K562 (cell line): ENCODE data around the gene FGF11. TPM values are rescaled to one million over a fixed set of nuclear protein-coding genes. Genes with fewer than 3 reads are reported as not detected.
A peak's percentile ranks its signal among the peaks of the same experiment; 100 is the strongest.

Source experiments
- CCNT2 ChIP-seq: IDR thresholded peaks from 2 replicates; pipeline ENCODE4 v1.6.1; 2011; ENCODE audit warnings: borderline replicate concordance, low read depth, mild to moderate bottlenecking, moderate library complexity, mixed read lengths, low read length; ENCODE audit not compliant: insufficient read length; ENCODE audit errors: extremely low read depth
- EHMT2 ChIP-seq: fragments of 450-650 bp; IDR thresholded peaks from 2 replicates; pipeline ENCODE4 v1.6.1; 2018; ENCODE audit warnings: antibody characterized with exemption
- FUS ChIP-seq: fragments of 200-400 bp; formaldehyde crosslinking; optimal IDR thresholded peaks from 2 replicates; pipeline ENCODE3; 2017; ENCODE audit warnings: low read depth, low read length
- HDAC8 ChIP-seq: fragments of 450-650 bp; IDR thresholded peaks from 2 replicates; pipeline ENCODE4 v1.6.1; 2016; ENCODE audit warnings: mild to moderate bottlenecking, missing genetic modification characterization, moderate library complexity, missing compliant biosample characterization
- HNRNPK ChIP-seq: fragments of 200-400 bp; formaldehyde crosslinking; IDR thresholded peaks from one replicate; pipeline ENCODE4 v1.6.1; 2018; ENCODE audit warnings: mild to moderate bottlenecking, low read depth, low read length; ENCODE audit not compliant: poor library complexity, severe bottlenecking
- MAFF ChIP-seq: IDR thresholded peaks from 2 replicates; pipeline ENCODE4 v1.6.1; 2012; ENCODE audit warnings: low read length, improper control_type of control experiment
- SRSF3 ChIP-seq: fragments of 200-400 bp; formaldehyde crosslinking; IDR thresholded peaks from 2 replicates; pipeline ENCODE4 v1.6.1; 2016; ENCODE audit warnings: mild to moderate bottlenecking, low read length, moderate library complexity; ENCODE audit not compliant: insufficient read depth
- YY1 ChIP-seq, 3 experiments: IDR thresholded peaks; 2 replicates each; pipeline ENCODE4 v1.6.1; 2011; ENCODE audit warnings: low read length in 2 of 3, mild to moderate bottlenecking in 2 of 3, moderate library complexity in 2 of 3, borderline replicate concordance in 1 of 3, control low read depth in 1 of 3, low read depth in 1 of 3; ENCODE audit not compliant: insufficient read depth in 3 of 3, insufficient replicate concordance in 2 of 3, control insufficient read depth in 1 of 3, insufficient read length in 1 of 3; ENCODE audit errors: extremely low read depth in 1 of 3
- polyA plus RNA-seq, 8 experiments: library from polyadenylated mRNA; depleted of rRNA in 4 of 8; stranded (reverse) in 5 of 8; unstranded in 3 of 8; fragments of >200 nt; fragmentation: Nextera tagmentation in 2 of 8; fragmentation: Illumina TruSeq in 1 of 8; extraction: Ambion mirVana in 2 of 8; extraction: Trizol in 1 of 8; gene quantifications; 2 replicates each; pipeline versions ENCODE4 v1.2.1 to v1.2.3, GENCODE V29; 2011 to 2014; ENCODE audit warnings: inconsistent platforms in 1 of 8, missing spikeins in 1 of 8
- total RNA-seq, 7 experiments: library from RNA; depleted of rRNA in 6 of 7; stranded (reverse); fragments of >200 nt in 6 of 7; fragmentation: Illumina TruSeq in 2 of 7; extraction: Trizol in 2 of 7; gene quantifications; 2 replicates each; pipeline versions ENCODE4 v1.2.1 to v1.2.3, GENCODE V29; 2011 to 2021; ENCODE audit warnings: low replicate concordance in 1 of 7
- TF ChIP-seq, protein P1 (sequence below): sonication (generic); formaldehyde crosslinking; IDR thresholded peaks from 2 replicates; pipeline ENCODE4 v1.8.0; 2023; ENCODE audit warnings: mild to moderate bottlenecking, missing genetic modification reagents
- TF ChIP-seq, protein P2 (sequence below): fragments of 250-450 bp; sonication (Bioruptor Pico); IDR thresholded peaks from 2 replicates; pipeline ENCODE4 v1.5.0; 2021; ENCODE audit warnings: mild to moderate bottlenecking, moderate library complexity
- TF ChIP-seq, protein P3 (sequence below): fragments of 250-450 bp; sonication (Bioruptor Pico); IDR thresholded peaks from 2 replicates; pipeline ENCODE4 v1.8.0; 2022; ENCODE audit warnings: inconsistent platforms
- TF ChIP-seq, protein P4 (sequence below): fragments of 250-450 bp; sonication (Bioruptor Pico); IDR thresholded peaks from 2 replicates; pipeline ENCODE4 v1.9.0; 2021; ENCODE audit warnings: mild to moderate bottlenecking, inconsistent platforms

Gene FGF11
- total and polyA plus RNA-seq, 9 of the 15 experiments (the other 6 are each of a cell fraction or from before 2014, with no cell fraction given), result 1.2 to 7.5 (median 3.0) TPM

DNA sequence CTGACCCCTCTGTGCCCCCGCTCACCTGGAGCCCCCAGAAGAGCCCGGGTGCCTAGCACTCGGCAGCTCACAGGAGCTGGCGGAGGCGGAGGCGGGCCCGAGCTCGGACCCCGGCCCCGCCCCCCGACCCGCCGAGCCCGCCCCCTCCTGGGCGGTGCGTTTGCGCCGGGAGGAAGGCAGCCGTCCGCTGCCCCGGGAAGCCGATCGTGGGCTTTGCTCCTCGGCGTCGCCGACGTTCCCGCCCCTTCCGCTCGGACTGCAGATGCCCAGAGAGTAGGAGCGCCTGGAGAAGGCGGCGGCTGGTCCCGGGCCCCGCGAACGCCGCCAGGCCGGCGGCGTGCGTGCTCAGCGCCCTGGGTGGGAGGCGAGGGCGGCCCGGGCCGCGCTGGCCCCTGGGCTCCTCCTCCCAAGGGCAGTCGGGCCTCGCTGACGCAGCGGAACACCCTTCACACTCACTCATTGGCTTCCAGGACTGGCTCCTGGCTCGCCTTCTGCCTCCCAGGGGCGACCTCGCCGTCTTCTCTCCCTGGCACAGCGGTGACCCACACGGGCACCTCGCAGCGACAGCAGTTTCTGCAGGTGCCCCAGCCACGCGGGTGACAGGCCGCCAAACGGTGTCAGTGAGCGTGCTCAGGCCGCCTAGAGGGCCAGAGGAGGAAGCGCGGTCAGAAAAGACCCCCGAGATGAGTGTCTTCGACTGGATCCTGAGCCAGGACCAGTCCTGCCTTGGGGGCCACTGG is 44.7 kb upstream of the FGF11 start, which contains the start of gene PLSCR3 (continued):
- TF ChIP-seq, protein P1, sequence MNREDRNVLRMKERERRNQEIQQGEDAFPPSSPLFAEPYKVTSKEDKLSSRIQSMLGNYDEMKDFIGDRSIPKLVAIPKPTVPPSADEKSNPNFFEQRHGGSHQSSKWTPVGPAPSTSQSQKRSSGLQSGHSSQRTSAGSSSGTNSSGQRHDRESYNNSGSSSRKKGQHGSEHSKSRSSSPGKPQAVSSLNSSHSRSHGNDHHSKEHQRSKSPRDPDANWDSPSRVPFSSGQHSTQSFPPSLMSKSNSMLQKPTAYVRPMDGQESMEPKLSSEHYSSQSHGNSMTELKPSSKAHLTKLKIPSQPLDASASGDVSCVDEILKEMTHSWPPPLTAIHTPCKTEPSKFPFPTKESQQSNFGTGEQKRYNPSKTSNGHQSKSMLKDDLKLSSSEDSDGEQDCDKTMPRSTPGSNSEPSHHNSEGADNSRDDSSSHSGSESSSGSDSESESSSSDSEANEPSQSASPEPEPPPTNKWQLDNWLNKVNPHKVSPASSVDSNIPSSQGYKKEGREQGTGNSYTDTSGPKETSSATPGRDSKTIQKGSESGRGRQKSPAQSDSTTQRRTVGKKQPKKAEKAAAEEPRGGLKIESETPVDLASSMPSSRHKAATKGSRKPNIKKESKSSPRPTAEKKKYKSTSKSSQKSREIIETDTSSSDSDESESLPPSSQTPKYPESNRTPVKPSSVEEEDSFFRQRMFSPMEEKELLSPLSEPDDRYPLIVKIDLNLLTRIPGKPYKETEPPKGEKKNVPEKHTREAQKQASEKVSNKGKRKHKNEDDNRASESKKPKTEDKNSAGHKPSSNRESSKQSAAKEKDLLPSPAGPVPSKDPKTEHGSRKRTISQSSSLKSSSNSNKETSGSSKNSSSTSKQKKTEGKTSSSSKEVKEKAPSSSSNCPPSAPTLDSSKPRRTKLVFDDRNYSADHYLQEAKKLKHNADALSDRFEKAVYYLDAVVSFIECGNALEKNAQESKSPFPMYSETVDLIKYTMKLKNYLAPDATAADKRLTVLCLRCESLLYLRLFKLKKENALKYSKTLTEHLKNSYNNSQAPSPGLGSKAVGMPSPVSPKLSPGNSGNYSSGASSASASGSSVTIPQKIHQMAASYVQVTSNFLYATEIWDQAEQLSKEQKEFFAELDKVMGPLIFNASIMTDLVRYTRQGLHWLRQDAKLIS, result no peak
- TF ChIP-seq, protein P2, sequence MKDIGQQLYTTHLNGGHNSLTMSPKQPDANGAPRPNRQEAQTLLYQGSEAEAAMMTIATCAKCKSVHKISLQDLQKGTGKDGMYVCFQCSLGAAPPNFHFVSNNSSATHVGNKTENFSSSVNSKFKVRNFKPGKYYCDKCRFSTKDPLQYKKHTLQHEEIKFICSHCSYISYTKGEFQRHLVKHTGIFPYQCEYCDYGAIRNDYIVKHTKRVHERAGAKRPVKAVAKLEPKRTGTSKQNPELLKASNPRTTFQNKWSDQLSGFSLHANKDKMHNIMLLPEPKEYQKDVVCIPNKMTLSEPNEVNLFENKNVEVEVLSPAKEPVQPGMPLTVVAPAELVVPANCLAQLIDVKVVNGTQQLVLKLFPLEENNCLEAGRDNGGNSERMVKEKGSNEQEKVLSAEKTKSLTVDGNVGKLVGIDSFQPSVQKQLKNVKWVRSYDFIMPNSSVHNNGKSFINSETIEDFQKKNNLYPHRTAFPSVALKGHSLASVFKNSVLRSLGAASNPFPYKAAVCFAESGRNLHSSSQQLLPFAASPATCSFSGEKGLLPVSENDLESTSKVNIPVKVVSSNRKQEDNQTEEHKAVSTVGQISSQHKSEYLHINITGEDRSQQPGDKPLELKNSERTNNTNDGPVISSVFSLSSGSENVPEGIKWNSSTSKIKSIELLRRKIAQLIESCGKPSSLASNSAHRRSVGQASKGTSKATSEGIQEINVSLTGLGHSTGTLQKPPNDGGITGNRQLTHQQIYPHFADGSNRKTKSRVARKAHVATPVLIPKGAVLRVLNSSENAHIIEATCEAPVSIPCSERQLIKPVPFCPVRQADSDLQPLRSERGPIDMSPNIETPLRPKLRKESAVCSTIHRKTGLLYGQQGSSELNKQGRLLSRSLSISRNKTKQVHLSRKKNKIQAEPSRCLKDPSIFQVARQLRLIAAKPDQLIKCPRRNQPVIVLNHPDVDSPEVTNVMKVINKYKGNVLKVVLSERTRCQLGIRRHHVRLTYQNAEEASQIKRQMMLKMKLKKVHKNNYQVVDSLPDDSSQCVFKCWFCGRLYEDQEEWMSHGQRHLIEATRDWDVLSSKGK (CRISPR knock-in tag), result no peak
- TF ChIP-seq, protein P3, sequence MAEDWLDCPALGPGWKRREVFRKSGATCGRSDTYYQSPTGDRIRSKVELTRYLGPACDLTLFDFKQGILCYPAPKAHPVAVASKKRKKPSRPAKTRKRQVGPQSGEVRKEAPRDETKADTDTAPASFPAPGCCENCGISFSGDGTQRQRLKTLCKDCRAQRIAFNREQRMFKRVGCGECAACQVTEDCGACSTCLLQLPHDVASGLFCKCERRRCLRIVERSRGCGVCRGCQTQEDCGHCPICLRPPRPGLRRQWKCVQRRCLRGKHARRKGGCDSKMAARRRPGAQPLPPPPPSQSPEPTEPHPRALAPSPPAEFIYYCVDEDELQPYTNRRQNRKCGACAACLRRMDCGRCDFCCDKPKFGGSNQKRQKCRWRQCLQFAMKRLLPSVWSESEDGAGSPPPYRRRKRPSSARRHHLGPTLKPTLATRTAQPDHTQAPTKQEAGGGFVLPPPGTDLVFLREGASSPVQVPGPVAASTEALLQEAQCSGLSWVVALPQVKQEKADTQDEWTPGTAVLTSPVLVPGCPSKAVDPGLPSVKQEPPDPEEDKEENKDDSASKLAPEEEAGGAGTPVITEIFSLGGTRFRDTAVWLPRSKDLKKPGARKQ, result no peak
- TF ChIP-seq HDAC8 (tag) (0 out of 2 replicates have a peak, but pooled peaks have one; percentile 51), FUS (no peak), CCNT2 (peak; percentile 53), SRSF3 (no peak), EHMT2 (no peak), YY1 (IDR thresholded peaks at IDR 0.05; ENCODE audit: borderline replicate concordance in 1 of 3, control insufficient read depth in 1 of 3, extremely low read depth in 1 of 3, insufficient read depth in 3 of 3, insufficient read length in 1 of 3, insufficient replicate concordance in 2 of 3, low read depth in 1 of 3, low read length in 2 of 3) (peak in 1 of 3 experiments; percentile 4), HNRNPK (no peak), MAFF (no peak)
- TF ChIP-seq, protein P4, sequence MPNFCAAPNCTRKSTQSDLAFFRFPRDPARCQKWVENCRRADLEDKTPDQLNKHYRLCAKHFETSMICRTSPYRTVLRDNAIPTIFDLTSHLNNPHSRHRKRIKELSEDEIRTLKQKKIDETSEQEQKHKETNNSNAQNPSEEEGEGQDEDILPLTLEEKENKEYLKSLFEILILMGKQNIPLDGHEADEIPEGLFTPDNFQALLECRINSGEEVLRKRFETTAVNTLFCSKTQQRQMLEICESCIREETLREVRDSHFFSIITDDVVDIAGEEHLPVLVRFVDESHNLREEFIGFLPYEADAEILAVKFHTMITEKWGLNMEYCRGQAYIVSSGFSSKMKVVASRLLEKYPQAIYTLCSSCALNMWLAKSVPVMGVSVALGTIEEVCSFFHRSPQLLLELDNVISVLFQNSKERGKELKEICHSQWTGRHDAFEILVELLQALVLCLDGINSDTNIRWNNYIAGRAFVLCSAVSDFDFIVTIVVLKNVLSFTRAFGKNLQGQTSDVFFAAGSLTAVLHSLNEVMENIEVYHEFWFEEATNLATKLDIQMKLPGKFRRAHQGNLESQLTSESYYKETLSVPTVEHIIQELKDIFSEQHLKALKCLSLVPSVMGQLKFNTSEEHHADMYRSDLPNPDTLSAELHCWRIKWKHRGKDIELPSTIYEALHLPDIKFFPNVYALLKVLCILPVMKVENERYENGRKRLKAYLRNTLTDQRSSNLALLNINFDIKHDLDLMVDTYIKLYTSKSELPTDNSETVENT (CRISPR knock-in tag), result peak; percentile 40; the same call in 1 of the 2 replicates
